Measurements from ENCODE around the gene MON2.

The MON2 gene

GRCh38 chr12:62468935-62469334 lies 2.3 kb downstream of the MON2 start:
- no peak for TF ChIP-seq REST (IDR thresholded peaks at IDR 0.05; ENCODE audit: insufficient read depth in 1 of 2, low read depth in 2 of 2, low read length in 2 of 2)
- no peak for TF ChIP-seq FOXP2 (optimal IDR thresholded peaks at IDR 0.05; ENCODE audit: borderline replicate concordance, extremely low read depth, extremely low read length, insufficient read depth)

- TF ChIP-seq REST (IDR thresholded peaks at IDR 0.05; ENCODE audit: insufficient read depth in 1 of 2, low read depth in 2 of 2, low read length in 2 of 2) = no peak
- TF ChIP-seq SIN3A (IDR thresholded peaks at IDR 0.05; ENCODE audit: borderline replicate concordance, insufficient read depth, low read length) = no peak
- no peak for TF ChIP-seq FOXP2 (optimal IDR thresholded peaks at IDR 0.05; ENCODE audit: borderline replicate concordance, extremely low read depth, extremely low read length, insufficient read depth)
- TF ChIP-seq TAF1 (IDR thresholded peaks at IDR 0.05; ENCODE audit: borderline replicate concordance, insufficient read depth, low read length) = no peak
- no peak for TF ChIP-seq POLR2AphosphoS5 (IDR thresholded peaks at IDR 0.05; ENCODE audit: low read depth, low read length)
Measured at GRCh38 chr12:62469704-62470103, 3.1 kb downstream of the MON2 start.

GRCh38 chr12:62471734-62472133 lies 5.1 kb downstream of the MON2 start:
- TF ChIP-seq POLR2AphosphoS5 (IDR thresholded peaks at IDR 0.05; ENCODE audit: low read depth, low read length) (no peak), SIN3A (IDR thresholded peaks at IDR 0.05; ENCODE audit: borderline replicate concordance, insufficient read depth, low read length) (no peak), REST (IDR thresholded peaks at IDR 0.05; ENCODE audit: insufficient read depth in 1 of 2, low read depth in 2 of 2, low read length in 2 of 2) (no peak), TAF1 (IDR thresholded peaks at IDR 0.05; ENCODE audit: borderline replicate concordance, insufficient read depth, low read length) (no peak), FOXP2 (optimal IDR thresholded peaks at IDR 0.05; ENCODE audit: borderline replicate concordance, extremely low read depth, extremely low read length, insufficient read depth) (no peak)

GRCh38 chr12:62472472-62472871 lies 5.8 kb downstream of the MON2 start:
- no peak for TF ChIP-seq FOXP2 (optimal IDR thresholded peaks at IDR 0.05; ENCODE audit: borderline replicate concordance, extremely low read depth, extremely low read length, insufficient read depth)
- no peak for TF ChIP-seq SIN3A (IDR thresholded peaks at IDR 0.05; ENCODE audit: borderline replicate concordance, insufficient read depth, low read length)
- TF ChIP-seq POLR2AphosphoS5 (IDR thresholded peaks at IDR 0.05; ENCODE audit: low read depth, low read length) = no peak
- no peak for TF ChIP-seq REST (IDR thresholded peaks at IDR 0.05; ENCODE audit: insufficient read depth in 1 of 2, low read depth in 2 of 2, low read length in 2 of 2)

- TF ChIP-seq POLR2AphosphoS5 (IDR thresholded peaks at IDR 0.05; ENCODE audit: low read depth, low read length) (no peak), SIN3A (IDR thresholded peaks at IDR 0.05; ENCODE audit: borderline replicate concordance, insufficient read depth, low read length) (no peak), FOXP2 (optimal IDR thresholded peaks at IDR 0.05; ENCODE audit: borderline replicate concordance, extremely low read depth, extremely low read length, insufficient read depth) (no peak), REST (IDR thresholded peaks at IDR 0.05; ENCODE audit: insufficient read depth in 1 of 2, low read depth in 2 of 2, low read length in 2 of 2) (no peak), TAF1 (IDR thresholded peaks at IDR 0.05; ENCODE audit: borderline replicate concordance, insufficient read depth, low read length) (no peak)
Measured at GRCh38 chr12:62481843-62482540, 15.4 kb downstream of the MON2 start.

Measured in PFSK-1 (cell line).